K562 (cell line): ENCODE measurements around the gene MCM9. TPM values are rescaled to one million over a fixed set of nuclear protein-coding genes. Genes with fewer than 3 reads are reported as not detected.
A peak's percentile ranks its signal among the peaks of the same experiment; 100 is the strongest.

Source experiments
- ATAC-seq: fragments of 200-7000 bp; cut with Tn5 transposase; 3 replicates; pipeline ENCODE4 v1.9.1; 2020; ENCODE audit warnings: moderate library complexity
- BruUV-seq: library from RNA; stranded (reverse); fragments of 400-500 nt; replicated peaks from 2 replicates; lab custom pipeline; 2021; lab: Mats Ljungman, UMichigan
- CTCF ChIA-PET: fragments of 300-600 bp; formaldehyde crosslinking; extraction: SDS; loops from one replicate; lab custom pipeline; 2021; ENCODE audit warnings: low intra/inter-chr PET ratio; lab: Yijun Ruan, JAX
- POLR2A ChIA-PET: fragments of 300-600, 350-650 bp; sonication (Branson Sonifier 250); formaldehyde crosslinking; extraction: SDS; loops from one replicate; lab custom pipeline; 2021; ENCODE audit warnings: antibody characterized with exemption, inconsistent platforms; lab: Yijun Ruan, JAX
- DNase-seq, 4 experiments: peaks; one replicate each; pipeline versions ENCODE4 v3.0.0 to v3.0.0-alpha.2; 2011 to 2018; ENCODE audit warnings: low spot score in 3 of 4, mixed read lengths in 3 of 4; ENCODE audit errors: extremely low read depth in 1 of 4
- FAIRE-seq: peaks from 2 replicates; lab custom pipeline; 2011; peaks lifted over from hg19 to GRCh38; lab: Jason Lieb, UNC
- H2AFZ ChIP-seq: 2 replicates; pipeline ENCODE4 v1.6.0; 2011; ENCODE audit warnings: low read depth, low read length, control low read depth, inconsistent platforms
- H3K27ac ChIP-seq: fragments of 200-600 bp; 3 replicates; pipeline ENCODE4 v1.8.0; 2011; ENCODE audit warnings: low read depth, mild to moderate bottlenecking, control low read depth, inconsistent platforms, low read length, moderate library complexity, mixed read lengths; ENCODE audit errors: extremely low read depth
- H3K27me3 ChIP-seq, 2 experiments: fragments of 300-600 bp in 1 of 2; 2 replicates in 1 of 2; 3 replicates in 1 of 2; pipeline versions ENCODE4 v1.6.0 to v1.8.0; 2011; ENCODE audit warnings: inconsistent platforms in 2 of 2, low read length in 2 of 2, mild to moderate bottlenecking in 1 of 2, mixed read lengths in 1 of 2, moderate library complexity in 1 of 2; ENCODE audit not compliant: control insufficient read depth in 2 of 2, insufficient read depth in 2 of 2
- H3K36me3 ChIP-seq: fragments of 300-600 bp; 3 replicates; pipeline ENCODE4 v1.8.0; 2011; ENCODE audit warnings: mild to moderate bottlenecking, low read length, inconsistent platforms; ENCODE audit not compliant: control insufficient read depth, insufficient read depth
- H3K4me1 ChIP-seq, 2 experiments: fragments of 200-600 bp in 1 of 2; replicated peaks in 1 of 2; 2 replicates in 1 of 2; 3 replicates in 1 of 2; pipeline versions ENCODE4 v1.5.1 to v1.8.0; 2011; ENCODE audit warnings: inconsistent platforms in 2 of 2, low read length in 2 of 2, mild to moderate bottlenecking in 1 of 2, mixed read lengths in 1 of 2, moderate library complexity in 1 of 2; ENCODE audit not compliant: control insufficient read depth in 2 of 2, insufficient read depth in 2 of 2
- H3K4me2 ChIP-seq: 2 replicates; pipeline ENCODE4 v1.6.1; 2011; ENCODE audit warnings: low read length, control low read depth, inconsistent platforms, mixed read lengths; ENCODE audit not compliant: insufficient read depth
- H3K4me3 ChIP-seq: fragments of 200-600 bp; sonication (generic), shearing (Covaris generic); 2 replicates; pipeline ENCODE4 v1.5.1; 2016; ENCODE audit warnings: control low read depth, inconsistent platforms
- H3K79me2 ChIP-seq: fragments of 200-600 bp; 3 replicates; pipeline ENCODE4 v1.8.0; 2011; ENCODE audit warnings: low read length, inconsistent platforms; ENCODE audit not compliant: control insufficient read depth, insufficient read depth
- H3K9ac ChIP-seq, 2 experiments: 2 replicates each; pipeline versions ENCODE4 v1.6.0 to v1.6.1; 2011; ENCODE audit warnings: low read depth in 2 of 2, low read length in 2 of 2, control low read depth in 1 of 2, inconsistent platforms in 1 of 2, mild to moderate bottlenecking in 1 of 2, mixed read lengths in 1 of 2; ENCODE audit not compliant: insufficient read depth in 1 of 2
- H3K9me1 ChIP-seq: one replicate; pipeline ENCODE4 v1.6.0; 2011; ENCODE audit warnings: inconsistent platforms, mild to moderate bottlenecking, low read length, moderate library complexity; ENCODE audit not compliant: control insufficient read depth, insufficient read depth
- H3K9me3 ChIP-seq: replicated peaks from 2 replicates; pipeline ENCODE4 v1.5.1; 2011; ENCODE audit warnings: low read depth, low read length, inconsistent platforms; ENCODE audit not compliant: control insufficient read depth, insufficient read depth
- H4K20me1 ChIP-seq: replicated peaks from 2 replicates; pipeline ENCODE4 v1.6.1; 2011; ENCODE audit warnings: low read length, inconsistent platforms, mixed read lengths; ENCODE audit not compliant: control insufficient read depth, insufficient read depth
- ESRRA ChIP-seq: fragments of 450-650 bp; IDR thresholded peaks from 2 replicates; pipeline ENCODE4 v1.6.1; 2014; ENCODE audit warnings: low read depth, mild to moderate bottlenecking, moderate library complexity, borderline replicate concordance
- HNRNPUL1 ChIP-seq: fragments of 200-400 bp; formaldehyde crosslinking; IDR thresholded peaks from 2 replicates; pipeline ENCODE4 v1.6.1; 2017; ENCODE audit warnings: low read length
- JUND ChIP-seq, 2 experiments: IDR thresholded peaks; 2 replicates in 1 of 2; 3 replicates in 1 of 2; pipeline ENCODE4 v1.6.1; 2011; ENCODE audit warnings: borderline replicate concordance in 2 of 2, low read depth in 2 of 2, low read length in 2 of 2, improper control_type of control experiment in 1 of 2, missing biosample characterization in 1 of 2, missing genetic modification characterization in 1 of 2, missing genetic modification reagents in 1 of 2
- REST ChIP-seq, 2 experiments: fragments of 450-650 bp; formaldehyde crosslinking in 1 of 2; IDR thresholded peaks; 2 replicates each; pipeline versions ENCODE4 v1.4.0 to v1.6.1; 2014 to 2020; ENCODE audit warnings: mild to moderate bottlenecking in 2 of 2, borderline replicate concordance in 1 of 2, low read depth in 1 of 2
- RFX1 ChIP-seq: fragments of 450-650 bp; IDR thresholded peaks from 2 replicates; pipeline ENCODE4 v1.6.1; 2016; ENCODE audit warnings: mild to moderate bottlenecking, moderate library complexity
- ZBTB1 ChIP-seq: sonication (generic); formaldehyde crosslinking; IDR thresholded peaks from 2 replicates; pipeline ENCODE4 v1.8.1; 2023; ENCODE audit warnings: missing genetic modification reagents, low read depth, mild to moderate bottlenecking, borderline replicate concordance
- ZNF644 ChIP-seq: fragments of 200-800 bp; sonication (Bioruptor generic); IDR thresholded peaks from 2 replicates; pipeline ENCODE4 v1.6.1; 2016; ENCODE audit warnings: low read depth, missing genetic modification characterization, missing compliant biosample characterization
- WGBS: fragments of 100-300 bp; shearing (Covaris generic); methylation state at CpG from one replicate; pipeline ENCODE4 v1.1.6; 2016; ENCODE audit warnings: low coverage, mixed read lengths; ENCODE audit not compliant: insufficient coverage; ENCODE audit errors: missing lambda C conversion rate; 5-methylcytosine and 5-hydroxymethylcytosine counted together
- in situ Hi-C: fragments of 300-500 bp; cut with MboI; formaldehyde crosslinking; loops from 4 replicates; pipeline ENCODE4 v1.15.0; 2018; ENCODE audit warnings: inconsistent platforms, mixed read lengths
- intact Hi-C: fragments of 100-400 bp; cut with micrococcal nuclease; formaldehyde crosslinking; loops from 2 replicates; pipeline ENCODE4 v1.14.2; 2022
- polyA plus RNA-seq, 8 experiments: library from polyadenylated mRNA; depleted of rRNA in 4 of 8; stranded (reverse) in 5 of 8; unstranded in 3 of 8; fragments of >200 nt; fragmentation: Nextera tagmentation in 2 of 8; fragmentation: Illumina TruSeq in 1 of 8; extraction: Ambion mirVana in 2 of 8; extraction: Trizol in 1 of 8; gene quantifications; 2 replicates each; pipeline versions ENCODE4 v1.2.1 to v1.2.3, GENCODE V29; 2011 to 2014; ENCODE audit warnings: inconsistent platforms in 1 of 8, missing spikeins in 1 of 8
- total RNA-seq, 7 experiments: library from RNA; depleted of rRNA in 6 of 7; stranded (reverse); fragments of >200 nt in 6 of 7; fragmentation: Illumina TruSeq in 2 of 7; extraction: Trizol in 2 of 7; gene quantifications; 2 replicates each; pipeline versions ENCODE4 v1.2.1 to v1.2.3, GENCODE V29; 2011 to 2021; ENCODE audit warnings: low replicate concordance in 1 of 7

The MCM9 gene
- total and polyA plus RNA-seq, 9 of the 15 experiments (the other 6 are each of a cell fraction or from before 2014, with no cell fraction given): 4.8 to 16.7 (median 11.6) TPM

GRCh38 chr6:118808793-118809638 lies 125.9 kb downstream of the MCM9 start:
- no peak overlapping the region for H3K4me3 ChIP-seq
- FAIRE-seq (no peak), ATAC-seq (peak; percentile 73), DNase-seq (peak in 1 of 4 experiments; percentile 14)
- no peak overlapping the region for H3K4me2 ChIP-seq
- H3K9ac ChIP-seq: no peak overlapping the region
- ChIA-PET CTCF (interaction anchor here (0.5 kb wide), 1 partner anchor 147 kb away, joined by 4 read pairs; no protein-coding TSS in a partner anchor), POLR2A (interaction anchor here (0.6 to 1.1 kb wide), 3 partner anchors 9 to 248 kb away, joined by 3 read pairs; no protein-coding TSS in a partner anchor)
- BruUV-seq: no TSS peak
- H2AFZ ChIP-seq: no peak overlapping the region
- no peaks in the 10 kb centered on the region for H3K9me3 ChIP-seq
- intact Hi-C loops (no loop called here), in situ Hi-C loops (no loop called here)
- H3K4me1 ChIP-seq: peaks cover 4 to 6% of the 10 kb centered on the region in 2 experiments; a peak in 1 of 5 replicates
- no peaks in the 10 kb centered on the region for H3K9me1 ChIP-seq
- H3K79me2 ChIP-seq: no peaks in the 10 kb centered on the region
- no peaks in the 10 kb centered on the region for H4K20me1 ChIP-seq
- H3K27ac ChIP-seq: no peak overlapping the region
- no peaks in the 10 kb centered on the region for H3K36me3 ChIP-seq
- H3K27me3 ChIP-seq: no peaks in the 10 kb centered on the region
- 39% methylated on average over 5 of the region's 5 CpGs for WGBS
- TF ChIP-seq JUND (IDR thresholded peaks at IDR 0.05; ENCODE audit: borderline replicate concordance, low read depth, low read length) (no peak), JUND (tag; IDR thresholded peaks at IDR 0.05; ENCODE audit: borderline replicate concordance, low read depth, low read length) (no peak), ZNF644 (no peak), REST (IDR thresholded peaks at IDR 0.05; ENCODE audit: borderline replicate concordance) (no peak), REST (CRISPR knock-in tag; IDR thresholded peaks at IDR 0.05; ENCODE audit: low read depth) (no peak), HNRNPUL1 (no peak), ZBTB1 (CRISPR knock-in tag) (no peak), RFX1 (peak; percentile 15; the same call in 1 of the 2 replicates), ESRRA (0 out of 2 replicates have a peak, but pooled peaks have one; percentile 24)
